GM12864 (cell line): ENCODE results near the gene DKK2.

ENCODE experiments used
- DNase-seq: peaks from one replicate; pipeline ENCODE4 v3.0.0-alpha.2; 2011; ENCODE audit warnings: low read depth
- H3K4me3 ChIP-seq: 2 replicates; pipeline ENCODE4 v1.5.1; 2011; ENCODE audit warnings: mild to moderate bottlenecking, low read depth, low read length, control low read depth
- CTCF ChIP-seq: IDR thresholded peaks from 2 replicates; pipeline ENCODE4 v1.5.1; 2011; ENCODE audit warnings: low read depth, mild to moderate bottlenecking, moderate library complexity, low read length, control low read depth, inconsistent platforms; ENCODE audit errors: missing control alignments

DKK2 gene

GRCh38 chr4:106971636-106972035 lies 64.5 kb downstream of the DKK2 start:
- DNase-seq, result no peak
- H3K4me3 ChIP-seq, result no peak overlapping the region
- TF ChIP-seq CTCF, result no peak

GRCh38 chr4:106967892-106968291 lies 68.2 kb downstream of the DKK2 start:
- H3K4me3 ChIP-seq, result no peak overlapping the region
- no peak for TF ChIP-seq CTCF
- DNase-seq, result no peak

GRCh38 chr4:106953036-106953705 lies 82.9 kb downstream of the DKK2 start:
- TF ChIP-seq CTCF, result no peak
- no peak for DNase-seq
- no peak overlapping the region for H3K4me3 ChIP-seq

- no peak for DNase-seq
- TF ChIP-seq CTCF, result no peak
- no peak overlapping the region for H3K4me3 ChIP-seq
Measured at GRCh38 chr4:106951891-106952290, 84.2 kb downstream of the DKK2 start.

- no peak overlapping the region for H3K4me3 ChIP-seq
- DNase-seq, result no peak
- no peak for TF ChIP-seq CTCF
Measured at GRCh38 chr4:106941841-106942240, 94.3 kb downstream of the DKK2 start.

- DNase-seq, result no peak
- no peak for TF ChIP-seq CTCF
- no peak overlapping the region for H3K4me3 ChIP-seq
Measured at GRCh38 chr4:106930522-106930921, 105.6 kb downstream of the DKK2 start.

GRCh38 chr4:106929248-106929647 lies 106.9 kb downstream of the DKK2 start:
- no peak for TF ChIP-seq CTCF
- H3K4me3 ChIP-seq, result no peak overlapping the region
- no peak for DNase-seq
